ENCODE results near the gene PTPRN2. TPM values are rescaled to one million over a fixed set of nuclear protein-coding genes. Genes with fewer than 3 reads are reported as not detected.

The PTPRN2 gene
- total and polyA plus RNA-seq, 4 experiments from 2014 or later = 1.7 to 2.6 (median 1.9) TPM

- Histone ChIP-seq H3K9me3 (ENCODE audit: control insufficient read depth in 1 of 2, low read length in 2 of 2) (peaks cover 0 to 3% of the 10 kb centered on the region in 2 donors), H3K27ac (ENCODE audit: low read depth, low read length) (no peak overlapping the region), H3K4me3 (ENCODE audit: low read length in 2 of 2) (no peak overlapping the region), H3K27me3 (ENCODE audit: insufficient read depth, low read length) (no peaks in the 10 kb centered on the region), H3K4me1 (ENCODE audit: insufficient read depth, low read length) (no peaks in the 10 kb centered on the region), H3K36me3 (ENCODE audit: insufficient read depth, low read length) (no peaks in the 10 kb centered on the region)
- Mint-ChIP-seq H3K4me3 (peak overlapping the region in 1 of 8 donors; percentile 69), H3K27me3 (peaks cover 10 to 22% of the 10 kb centered on the region in 2 donors), H3K9me3 (peaks cover 0 to 23% (median 14%) of the 10 kb centered on the region in 8 donors), H3K4me1 (no peaks in the 10 kb centered on the region), H3K27ac (peak overlapping the region in 1 of 7 donors; percentile 43), H3K36me3 (peaks cover 0 to 15% of the 10 kb centered on the region in 2 donors)
- DNase-seq = no peak
- CTCF ChIA-PET (ENCODE audit: partially characterized antibody) = interaction anchor here (0.8 kb wide), 1 partner anchor 9 kb away, joined by 3 read pairs; no protein-coding TSS in a partner anchor
- intact Hi-C loops (cut with micrococcal nuclease) = no loop called here
- POLR2A ChIA-PET (ENCODE audit: partially characterized antibody) = interaction anchor here (0.7 kb wide), 1 partner anchor 164 kb away, joined by 3 read pairs; no protein-coding TSS in a partner anchor
Observed at GRCh38 chr7:157641866-157642265, 945.8 kb downstream of the PTPRN2 start.

GRCh38 chr7:157640144-157640543 lies 947.5 kb downstream of the PTPRN2 start:
- no peak for DNase-seq
- H3K27ac ChIP-seq (ENCODE audit: low read depth, low read length) = no peak overlapping the region
- no peaks in the 10 kb centered on the region for H3K27me3 ChIP-seq (ENCODE audit: insufficient read depth, low read length)
- ChIA-PET POLR2A (ENCODE audit: partially characterized antibody) (no interaction called here), CTCF (ENCODE audit: partially characterized antibody) (interaction anchor here (0.7 to 1.7 kb wide), 2 partner anchors 20 to 26 kb away, joined by 3 read pairs; no protein-coding TSS in a partner anchor)
- H3K27me3 Mint-ChIP-seq = peaks cover 13 to 31% of the 10 kb centered on the region in 2 donors
- intact Hi-C loops (cut with micrococcal nuclease) = no loop called here
- H3K4me3 ChIP-seq (ENCODE audit: low read length in 2 of 2) = no peak overlapping the region
- H3K4me1 ChIP-seq (ENCODE audit: insufficient read depth, low read length) = no peaks in the 10 kb centered on the region
- H3K36me3 ChIP-seq (ENCODE audit: insufficient read depth, low read length) = no peaks in the 10 kb centered on the region
- no peak overlapping the region for H3K27ac Mint-ChIP-seq
- H3K36me3 Mint-ChIP-seq = peaks cover 0 to 15% of the 10 kb centered on the region in 2 donors
- H3K9me3 Mint-ChIP-seq = peaks cover 0 to 23% (median 14%) of the 10 kb centered on the region in 8 donors
- peaks cover 0 to 3% of the 10 kb centered on the region in 2 donors for H3K9me3 ChIP-seq (ENCODE audit: control insufficient read depth in 1 of 2, low read length in 2 of 2)
- no peak overlapping the region for H3K4me3 Mint-ChIP-seq
- H3K4me1 Mint-ChIP-seq = no peaks in the 10 kb centered on the region

GRCh38 chr7:157638563-157638962 lies 949.1 kb downstream of the PTPRN2 start:
- Mint-ChIP-seq H3K36me3 (peaks cover 0 to 15% of the 10 kb centered on the region in 2 donors), H3K4me3 (no peak overlapping the region), H3K27me3 (peaks cover 15 to 33% of the 10 kb centered on the region in 2 donors), H3K4me1 (no peaks in the 10 kb centered on the region), H3K9me3 (peaks cover 0 to 23% (median 14%) of the 10 kb centered on the region in 8 donors), H3K27ac (no peak overlapping the region)
- intact Hi-C loops (cut with micrococcal nuclease) = no loop called here
- H3K4me3 ChIP-seq (ENCODE audit: low read length in 2 of 2) = no peak overlapping the region
- H3K27ac ChIP-seq (ENCODE audit: low read depth, low read length) = no peak overlapping the region
- DNase-seq = no peak
- ChIA-PET CTCF (ENCODE audit: partially characterized antibody) (interaction anchor here (0.6 to 1.7 kb wide), 2 partner anchors 22 to 74 kb away, joined by 3 read pairs; no protein-coding TSS in a partner anchor), POLR2A (ENCODE audit: partially characterized antibody) (no interaction called here)
- no peaks in the 10 kb centered on the region for H3K4me1 ChIP-seq (ENCODE audit: insufficient read depth, low read length)
- peaks cover 0 to 3% of the 10 kb centered on the region in 2 donors for H3K9me3 ChIP-seq (ENCODE audit: control insufficient read depth in 1 of 2, low read length in 2 of 2)
- no peaks in the 10 kb centered on the region for H3K36me3 ChIP-seq (ENCODE audit: insufficient read depth, low read length)
- H3K27me3 ChIP-seq (ENCODE audit: insufficient read depth, low read length) = no peaks in the 10 kb centered on the region

GRCh38 chr7:157637216-157637949 lies 950.2 kb downstream of the PTPRN2 start:
- no peaks in the 10 kb centered on the region for H3K36me3 ChIP-seq (ENCODE audit: insufficient read depth, low read length)
- DNase-seq = no peak
- no peak overlapping the region for H3K27ac Mint-ChIP-seq
- no peak overlapping the region for H3K4me3 ChIP-seq (ENCODE audit: low read length in 2 of 2)
- H3K4me1 Mint-ChIP-seq = no peaks in the 10 kb centered on the region
- H3K27ac ChIP-seq (ENCODE audit: low read depth, low read length) = no peak overlapping the region
- peaks cover 0 to 15% of the 10 kb centered on the region in 2 donors for H3K36me3 Mint-ChIP-seq
- intact Hi-C loops (cut with micrococcal nuclease) = no loop called here
- peaks cover 0 to 23% (median 12%) of the 10 kb centered on the region in 8 donors for H3K9me3 Mint-ChIP-seq
- ChIA-PET CTCF (ENCODE audit: partially characterized antibody) (interaction anchor here (1.9 kb wide), 1 partner anchor 14 kb away, joined by 8 read pairs; no protein-coding TSS in a partner anchor), POLR2A (ENCODE audit: partially characterized antibody) (no interaction called here)
- no peak overlapping the region for H3K4me3 Mint-ChIP-seq
- peaks cover 2% of the 10 kb centered on the region for H3K27me3 ChIP-seq (ENCODE audit: insufficient read depth, low read length)
- peaks cover 0 to 3% of the 10 kb centered on the region in 2 donors for H3K9me3 ChIP-seq (ENCODE audit: control insufficient read depth in 1 of 2, low read length in 2 of 2)
- H3K27me3 Mint-ChIP-seq = peaks cover 19 to 32% of the 10 kb centered on the region in 2 donors
- no peaks in the 10 kb centered on the region for H3K4me1 ChIP-seq (ENCODE audit: insufficient read depth, low read length)

- peaks cover 0 to 9% of the 10 kb centered on the region in 2 donors for H3K36me3 Mint-ChIP-seq
- peaks cover 0 to 17% (median 9%) of the 10 kb centered on the region in 8 donors for H3K9me3 Mint-ChIP-seq
- Histone ChIP-seq H3K4me1 (ENCODE audit: insufficient read depth, low read length) (no peaks in the 10 kb centered on the region), H3K4me3 (ENCODE audit: low read length in 2 of 2) (no peak overlapping the region), H3K36me3 (ENCODE audit: insufficient read depth, low read length) (no peaks in the 10 kb centered on the region), H3K27me3 (ENCODE audit: insufficient read depth, low read length) (peaks cover 2% of the 10 kb centered on the region), H3K9me3 (ENCODE audit: control insufficient read depth in 1 of 2, low read length in 2 of 2) (peaks cover 0 to 3% of the 10 kb centered on the region in 2 donors), H3K27ac (ENCODE audit: low read depth, low read length) (no peak overlapping the region)
- H3K4me3 Mint-ChIP-seq = no peak overlapping the region
- intact Hi-C loops (cut with micrococcal nuclease) = no loop called here
- no peak for DNase-seq
- ChIA-PET POLR2A (ENCODE audit: partially characterized antibody) (no interaction called here), CTCF (ENCODE audit: partially characterized antibody) (interaction anchor here (1.5 to 1.9 kb wide), 2 partner anchors 9 to 13 kb away, joined by 6 to 8 read pairs; no protein-coding TSS in a partner anchor)
- H3K27me3 Mint-ChIP-seq = peaks cover 20 to 21% of the 10 kb centered on the region in 2 donors
- peaks cover 0 to 3% (median 0%) of the 10 kb centered on the region in 4 donors for H3K4me1 Mint-ChIP-seq
- H3K27ac Mint-ChIP-seq = no peak overlapping the region
Observed at GRCh38 chr7:157635669-157636068, 952.0 kb downstream of the PTPRN2 start.

- H3K27me3 Mint-ChIP-seq = peaks cover 17 to 23% of the 10 kb centered on the region in 2 donors
- intact Hi-C loops (cut with micrococcal nuclease) = no loop called here
- CTCF ChIA-PET (ENCODE audit: partially characterized antibody) = interaction anchor here (1.5 to 1.9 kb wide), 2 partner anchors 8 to 12 kb away, joined by 6 to 8 read pairs; no protein-coding TSS in a partner anchor
Observed at GRCh38 chr7:157635148-157635500, 952.5 kb downstream of the PTPRN2 start.

GRCh38 chr7:157634401-157635147 lies 953.0 kb downstream of the PTPRN2 start:
- Mint-ChIP-seq H3K4me1 (peaks cover 0 to 3% (median 0%) of the 10 kb centered on the region in 4 donors), H3K27ac (no peak overlapping the region), H3K9me3 (peaks cover 0 to 7% (median 2%) of the 10 kb centered on the region in 8 donors), H3K4me3 (no peak overlapping the region), H3K27me3 (peaks cover 14 to 23% of the 10 kb centered on the region in 2 donors), H3K36me3 (no peaks in the 10 kb centered on the region)
- no peak overlapping the region for H3K27ac ChIP-seq (ENCODE audit: low read depth, low read length)
- H3K27me3 ChIP-seq (ENCODE audit: insufficient read depth, low read length) = peaks cover 2% of the 10 kb centered on the region
- H3K4me3 ChIP-seq (ENCODE audit: low read length in 2 of 2) = no peak overlapping the region
- H3K4me1 ChIP-seq (ENCODE audit: insufficient read depth, low read length) = no peaks in the 10 kb centered on the region
- ChIA-PET CTCF (ENCODE audit: partially characterized antibody) (interaction anchor here (1.5 kb wide), 1 partner anchor 8 kb away, joined by 6 read pairs; no protein-coding TSS in a partner anchor), POLR2A (ENCODE audit: partially characterized antibody) (no interaction called here)
- no peak for DNase-seq
- H3K9me3 ChIP-seq (ENCODE audit: control insufficient read depth in 1 of 2, low read length in 2 of 2) = no peaks in the 10 kb centered on the region
- intact Hi-C loops (cut with micrococcal nuclease) = no loop called here
- no peaks in the 10 kb centered on the region for H3K36me3 ChIP-seq (ENCODE audit: insufficient read depth, low read length)

More at GRCh38 chr7:157635148-157635500, 952.5 kb downstream of the PTPRN2 start:
- H3K27ac ChIP-seq (ENCODE audit: low read depth, low read length) = no peak overlapping the region
- Mint-ChIP-seq H3K36me3 (peaks cover 0 to 4% of the 10 kb centered on the region in 2 donors), H3K4me3 (no peak overlapping the region), H3K9me3 (peaks cover 0 to 12% (median 6%) of the 10 kb centered on the region in 8 donors), H3K27ac (no peak overlapping the region), H3K4me1 (peaks cover 0 to 3% (median 0%) of the 10 kb centered on the region in 4 donors)
- H3K4me3 ChIP-seq (ENCODE audit: low read length in 2 of 2) = no peak overlapping the region
- no peaks in the 10 kb centered on the region for H3K4me1 ChIP-seq (ENCODE audit: insufficient read depth, low read length)
- POLR2A ChIA-PET (ENCODE audit: partially characterized antibody) = no interaction called here
- peaks cover 2% of the 10 kb centered on the region for H3K27me3 ChIP-seq (ENCODE audit: insufficient read depth, low read length)
- H3K9me3 ChIP-seq (ENCODE audit: control insufficient read depth in 1 of 2, low read length in 2 of 2) = peaks cover 0 to 3% of the 10 kb centered on the region in 2 donors
- no peaks in the 10 kb centered on the region for H3K36me3 ChIP-seq (ENCODE audit: insufficient read depth, low read length)
- no peak for DNase-seq

All from CD4-positive, alpha-beta memory T cell (primary cell).